Fibroblast of skin of scalp (primary cell): ENCODE measurements around the gene USP20.

Experiments used
- DNase-seq: peaks from one replicate; pipeline ENCODE4 v3.0.0-alpha.2; 2013

USP20 gene

GRCh38 chr9:129875687-129876395 is 40.6 kb downstream of the USP20 start:
- DNase-seq = no peak

- no peak for DNase-seq
These were observed 41.6 kb downstream of the USP20 start for GRCh38 chr9:129876815-129877214.

- DNase-seq = no peak
These were observed 43.0 kb downstream of the USP20 start for GRCh38 chr9:129878291-129878690.

GRCh38 chr9:129879103-129879699 is 43.9 kb downstream of the USP20 start:
- DNase-seq = no peak

GRCh38 chr9:129879991-129880653 is 44.9 kb downstream of the USP20 start:
- DNase-seq = no peak

- DNase-seq = peak; percentile 92
These were observed 45.6 kb downstream of the USP20 start for GRCh38 chr9:129880654-129881546.

GRCh38 chr9:129881547-129882324 is 46.5 kb downstream of the USP20 start:
- DNase-seq = no peak

GRCh38 chr9:129884220-129885017 is 49.2 kb downstream of the USP20 start:
- peak; percentile 84 for DNase-seq

- no peak for DNase-seq
These were observed 49.9 kb downstream of the USP20 start for GRCh38 chr9:129885018-129885669.

GRCh38 chr9:129885670-129886106 is 50.4 kb downstream of the USP20 start:
- DNase-seq = peak; percentile 93

- DNase-seq = no peak
These were observed 51.2 kb downstream of the USP20 start for GRCh38 chr9:129886226-129887174.

GRCh38 chr9:129887334-129888292 is 52.4 kb downstream of the USP20 start:
- peak; percentile 57 for DNase-seq

GRCh38 chr9:129888293-129889121 is 53.2 kb downstream of the USP20 start:
- DNase-seq = no peak

- no peak for DNase-seq
These were observed 54.1 kb downstream of the USP20 start for GRCh38 chr9:129889122-129889940.

- no peak for DNase-seq
These were observed 54.9 kb downstream of the USP20 start for GRCh38 chr9:129889941-129890717.
